Kidney tubule cell (primary cell): ENCODE measurements around the gene PARPBP.
"Not testable (repeated sequence)": the region's sequence is repeated elsewhere in the genome, so short reads cannot be mapped to it uniquely, and the experiment has no call there.

Experiments
- DNase-seq: peaks from one replicate; pipeline ENCODE4 v3.0.0-alpha.2; 2018; ENCODE audit warnings: low spot score

PARPBP gene

DNA sequence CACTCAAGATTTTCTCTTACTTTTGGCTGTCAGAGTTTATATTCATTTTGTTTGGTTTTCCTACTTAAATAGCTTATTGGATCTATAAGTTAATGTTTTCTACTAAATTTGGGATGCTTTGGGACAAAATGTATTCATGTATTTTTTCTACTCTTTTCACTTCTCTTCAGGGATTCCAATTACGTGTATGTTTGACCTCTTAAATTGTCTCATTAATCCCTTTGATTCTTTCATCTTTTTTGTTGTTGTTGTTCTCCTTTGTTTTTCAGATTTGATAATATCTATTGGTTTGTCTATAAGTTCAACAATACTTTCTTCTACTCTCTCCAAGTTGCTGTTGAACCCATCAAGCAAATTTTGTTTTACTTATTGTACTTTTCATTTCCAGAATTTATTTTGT, 43.4 kb downstream of the PARPBP start:
- no peak for DNase-seq

DNA sequence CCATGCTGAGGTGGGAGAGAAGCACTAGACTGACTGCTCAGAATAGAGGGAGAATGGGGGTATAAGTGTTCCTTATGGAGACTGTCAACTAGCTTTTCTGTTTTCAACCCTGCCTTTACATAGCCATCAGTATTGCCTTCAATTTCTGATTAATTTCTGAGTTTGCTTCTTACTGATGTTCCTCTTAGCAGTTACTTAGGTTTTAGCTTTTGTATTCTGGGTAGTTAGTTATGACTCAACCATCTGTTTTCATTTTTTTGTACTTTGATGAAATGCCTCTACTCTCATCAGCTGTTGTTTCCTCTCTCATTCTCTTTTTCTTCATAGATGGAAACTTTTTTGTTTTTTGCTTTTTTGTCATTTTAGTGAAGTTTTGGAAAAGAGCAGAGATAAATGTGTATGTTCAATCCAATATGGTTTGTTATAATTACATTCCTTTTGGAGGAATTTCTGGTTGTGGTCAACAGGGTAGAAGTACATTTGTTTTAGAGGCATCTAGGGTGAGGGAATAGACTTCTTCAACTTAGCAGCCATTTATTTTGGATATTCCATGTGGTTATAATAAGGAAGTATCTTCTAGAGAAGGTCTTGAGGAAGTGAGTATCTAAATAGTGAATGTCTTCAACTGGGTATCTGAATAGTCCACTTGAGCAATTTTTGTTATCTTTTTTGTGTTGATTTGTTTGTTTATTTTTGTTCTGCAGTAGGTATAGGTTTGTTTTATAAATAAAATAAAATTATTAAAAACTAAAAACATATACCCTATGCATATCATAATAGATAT, 48.0 kb downstream of the PARPBP start:
- no peak for DNase-seq

DNA sequence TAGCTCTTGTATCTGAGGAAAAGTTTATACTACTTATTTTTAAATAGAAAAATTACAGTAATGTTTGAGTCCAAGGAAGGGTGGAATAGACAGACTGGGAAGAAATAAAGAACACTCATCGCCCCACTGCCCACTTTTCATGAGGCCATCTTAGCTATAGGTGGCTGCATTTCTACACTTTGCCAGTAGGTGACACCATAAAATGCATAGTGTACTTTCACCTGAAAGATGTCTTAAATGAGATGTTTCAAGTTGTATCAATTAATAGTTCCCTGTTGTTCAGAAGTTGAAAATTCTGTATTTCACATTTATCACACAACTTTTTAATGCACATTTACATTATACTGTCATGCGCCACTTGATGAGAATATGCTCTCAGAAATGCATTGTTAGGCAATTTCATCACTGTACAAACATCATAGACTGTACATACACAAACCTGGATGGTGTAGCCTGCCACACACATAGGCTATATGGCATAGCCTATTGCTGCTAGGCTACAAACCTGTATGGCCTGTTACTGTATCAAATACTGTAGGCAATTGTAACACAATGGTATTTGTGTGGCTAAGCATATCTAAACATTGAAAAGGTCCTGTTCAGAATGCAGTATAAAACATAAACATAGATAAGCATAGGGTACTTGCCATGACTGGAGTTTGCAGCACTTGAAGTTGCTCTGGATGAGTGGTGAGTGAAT, 50.1 kb downstream of the PARPBP start:
- peak; percentile 22 for DNase-seq

DNA sequence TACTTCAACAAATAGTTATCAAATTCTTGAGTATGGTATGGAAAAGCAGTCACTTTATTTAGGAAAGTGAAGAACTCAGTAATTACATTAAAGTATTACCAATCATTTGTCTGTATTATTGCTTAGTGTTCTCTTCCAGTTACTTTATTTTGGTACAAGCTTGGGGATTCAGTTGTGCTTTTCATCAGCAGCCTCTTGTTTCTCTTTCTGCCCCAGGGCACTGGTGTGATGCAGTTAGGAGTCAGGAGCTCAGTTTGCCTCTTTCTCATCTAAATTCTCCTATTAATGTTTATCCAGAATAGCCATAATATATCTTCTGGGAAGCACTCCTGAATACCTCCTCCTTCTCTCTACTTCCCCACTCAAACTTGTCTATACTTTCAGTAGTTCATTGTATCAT, 52.0 kb downstream of the PARPBP start:
- DNase-seq, result peak; percentile 4

DNA sequence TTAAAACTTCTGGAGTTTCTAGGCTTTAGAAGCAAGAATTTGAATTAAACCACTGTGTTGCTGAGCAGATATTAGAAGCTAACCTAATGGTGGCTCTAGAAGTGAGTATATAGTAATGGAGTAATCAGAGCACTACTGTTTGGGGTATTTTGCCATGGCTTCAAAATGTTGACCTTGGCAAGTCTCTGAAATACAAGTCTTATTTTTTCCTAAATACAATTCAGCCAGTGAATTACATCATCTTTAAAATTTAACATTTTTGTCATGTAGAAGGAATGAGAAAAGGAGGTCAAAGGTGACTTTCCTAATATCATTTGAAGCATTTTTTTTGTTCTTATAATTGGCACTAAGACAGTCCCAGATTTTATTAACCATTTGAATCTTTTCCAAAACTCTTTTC, 52.5 kb downstream of the PARPBP start:
- DNase-seq, result peak; percentile 21

DNA sequence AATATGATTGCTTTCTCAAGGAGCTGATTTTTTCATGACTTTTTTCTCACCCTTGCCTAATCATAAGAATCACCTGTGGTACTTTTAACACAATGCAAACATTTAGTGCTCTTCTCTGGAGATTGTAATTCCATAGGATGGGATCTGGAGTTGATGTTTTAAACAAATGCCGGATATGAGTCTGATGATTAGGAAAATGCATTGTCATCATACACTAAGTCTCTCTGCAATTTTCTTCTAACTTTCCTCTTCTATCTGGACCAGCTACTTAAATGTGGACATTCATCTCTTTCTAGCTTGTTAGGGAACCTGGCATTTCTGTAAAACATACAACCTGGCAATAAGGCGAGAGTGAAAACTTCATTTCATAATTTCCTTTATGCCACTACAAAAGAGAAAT, 54.1 kb downstream of the PARPBP start:
- DNase-seq, result no peak

DNA sequence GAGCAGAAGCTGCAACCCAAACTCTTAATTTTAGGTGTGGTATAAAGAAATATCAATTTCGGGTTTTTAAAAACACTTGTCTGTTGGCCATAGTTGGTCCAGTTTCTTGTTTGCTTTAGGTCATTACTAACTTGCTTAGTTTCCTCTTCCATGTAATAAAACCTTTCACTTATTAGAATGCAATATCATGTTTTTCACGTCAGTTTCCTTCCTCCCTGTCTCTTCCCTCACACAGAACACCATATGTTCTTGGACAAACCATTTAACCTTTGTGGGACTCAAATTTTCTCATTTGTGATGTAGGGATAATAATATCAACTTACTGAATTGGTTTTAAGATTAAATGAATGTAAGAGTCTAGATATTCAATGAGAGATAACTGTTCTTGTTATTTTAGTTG, 54.8 kb downstream of the PARPBP start:
- DNase-seq, result no peak

DNA sequence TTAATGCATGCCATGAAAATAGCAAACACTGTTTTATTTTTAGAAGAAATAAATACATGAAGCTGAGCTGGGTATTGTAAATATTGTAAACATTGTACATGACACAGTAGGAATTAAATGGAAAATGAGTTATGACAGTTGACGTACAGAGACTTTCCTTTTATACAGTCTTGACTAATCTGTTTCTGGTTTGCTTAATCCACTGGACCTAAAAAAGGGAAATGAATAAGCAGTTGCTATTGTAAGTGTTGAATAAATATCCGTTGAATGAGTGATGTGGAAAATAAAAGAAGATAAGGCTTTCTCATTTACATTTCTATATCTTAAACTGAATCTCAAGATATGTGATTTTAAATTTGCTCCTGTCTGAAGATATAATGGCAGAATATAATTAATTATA, 62.7 kb downstream of the PARPBP start:
- no peak for DNase-seq

DNA sequence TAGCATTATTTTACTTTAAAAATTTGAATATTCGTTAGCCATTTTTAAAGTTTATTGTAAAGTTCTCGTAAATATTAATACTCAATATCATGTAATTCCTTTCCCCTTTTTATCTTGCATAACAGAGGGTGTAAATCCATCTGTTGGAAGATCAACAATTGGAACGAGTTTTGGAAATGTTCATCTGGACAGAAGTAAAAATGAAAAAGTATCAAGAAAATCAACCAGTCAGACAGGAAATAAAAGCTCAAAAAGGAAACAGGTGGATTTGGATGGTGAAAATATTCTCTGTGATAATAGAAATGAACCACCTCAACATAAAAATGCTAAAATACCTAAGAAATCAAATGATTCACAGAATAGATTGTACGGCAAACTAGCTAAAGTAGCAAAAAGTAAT, 75.8 kb downstream of the PARPBP start:
- DNase-seq, result no peak

DNA sequence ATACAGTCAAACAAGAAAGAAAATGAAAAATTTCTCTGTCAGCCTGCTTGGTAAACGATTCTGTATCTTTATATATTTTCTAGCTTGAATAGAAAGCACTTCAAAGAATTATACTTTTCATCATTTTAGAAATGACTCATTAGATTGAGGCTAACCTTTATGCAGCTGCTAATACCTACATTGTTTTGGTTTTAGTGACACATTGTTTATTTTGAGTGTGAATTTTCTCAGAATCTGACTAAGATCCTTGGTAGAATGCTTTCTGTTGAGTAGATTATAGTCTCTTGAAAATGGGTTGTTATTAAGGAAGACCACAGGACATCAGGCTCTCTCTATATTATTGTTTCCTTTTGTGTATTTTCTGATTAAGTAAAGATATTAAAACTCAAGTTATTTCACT, 77.8 kb downstream of the PARPBP start, which contains the start of gene PMCH:
Gene PMCH, minus strand, starts transcription at position 45 of the 400 bp plus-strand sequence. CDS start 63 bp downstream, outside the sequence.
- DNase-seq, result peak; percentile 54

DNA sequence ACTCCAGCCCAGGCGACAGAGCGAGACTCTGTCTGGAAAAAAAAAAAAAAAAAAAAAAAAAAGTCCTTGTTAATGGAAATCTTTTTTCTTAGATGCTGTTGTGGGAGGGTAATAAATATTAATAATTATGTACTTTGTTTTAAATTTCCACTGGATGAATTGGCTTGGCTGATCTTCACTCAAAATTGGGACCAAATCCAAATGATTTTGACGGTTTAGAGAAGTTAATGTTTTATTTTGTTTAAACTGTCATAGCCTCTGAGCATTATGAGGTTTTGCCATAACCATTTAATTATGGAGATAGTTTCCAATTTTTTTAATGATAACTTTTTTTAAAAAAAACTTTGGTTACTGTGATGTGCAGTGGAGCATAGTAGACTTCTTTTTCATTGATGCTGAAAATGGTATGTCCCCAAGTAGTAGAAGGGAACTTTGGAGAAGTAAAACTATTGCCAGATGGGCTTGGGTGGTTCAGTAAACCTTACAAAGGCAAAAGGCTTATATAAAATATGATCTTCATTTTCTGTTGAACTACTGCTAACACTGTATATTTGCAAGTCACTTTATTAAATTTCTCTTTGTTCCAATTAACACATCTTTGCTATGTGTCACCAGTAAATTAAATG, 81.6 kb downstream of the PARPBP start:
- DNase-seq, result no peak

DNA sequence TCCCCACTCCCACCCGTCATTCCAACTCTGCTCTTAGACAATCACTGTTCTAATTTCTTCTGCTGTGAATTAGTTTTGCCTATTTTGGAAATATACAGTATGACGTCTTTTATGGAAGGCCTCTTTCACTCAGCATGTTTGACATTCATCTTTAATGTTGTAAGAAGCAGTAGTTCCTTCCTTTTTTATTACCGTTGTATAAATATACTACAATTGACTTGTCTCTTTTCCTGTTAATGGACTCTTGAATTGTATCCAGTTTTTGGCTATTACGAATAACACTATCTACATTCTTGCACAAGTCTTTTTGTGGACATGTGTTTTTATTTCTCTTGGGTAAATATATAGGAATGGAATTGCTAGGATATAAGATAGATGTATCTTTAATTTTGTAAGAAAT, 82.6 kb downstream of the PARPBP start:
- no peak for DNase-seq

DNA sequence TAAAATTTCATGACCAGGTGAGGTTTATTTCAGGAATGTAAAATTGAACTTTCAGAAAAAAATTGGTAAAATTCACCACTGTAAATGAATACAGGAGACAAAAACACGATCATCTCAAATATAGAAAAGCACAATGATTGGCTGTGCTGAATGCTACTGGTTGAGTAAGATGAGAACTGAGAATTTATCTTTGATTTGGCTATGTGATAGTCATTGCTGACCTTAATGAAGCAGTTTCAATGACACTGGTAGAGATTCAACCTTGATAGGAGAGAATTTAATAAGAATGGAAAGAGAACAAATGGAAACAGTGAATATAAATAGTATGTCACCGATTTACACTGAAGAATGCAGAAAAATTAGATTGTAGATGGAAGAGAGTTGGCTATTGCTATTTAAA, 84.0 kb downstream of the PARPBP start:
- DNase-seq, result no peak

DNA sequence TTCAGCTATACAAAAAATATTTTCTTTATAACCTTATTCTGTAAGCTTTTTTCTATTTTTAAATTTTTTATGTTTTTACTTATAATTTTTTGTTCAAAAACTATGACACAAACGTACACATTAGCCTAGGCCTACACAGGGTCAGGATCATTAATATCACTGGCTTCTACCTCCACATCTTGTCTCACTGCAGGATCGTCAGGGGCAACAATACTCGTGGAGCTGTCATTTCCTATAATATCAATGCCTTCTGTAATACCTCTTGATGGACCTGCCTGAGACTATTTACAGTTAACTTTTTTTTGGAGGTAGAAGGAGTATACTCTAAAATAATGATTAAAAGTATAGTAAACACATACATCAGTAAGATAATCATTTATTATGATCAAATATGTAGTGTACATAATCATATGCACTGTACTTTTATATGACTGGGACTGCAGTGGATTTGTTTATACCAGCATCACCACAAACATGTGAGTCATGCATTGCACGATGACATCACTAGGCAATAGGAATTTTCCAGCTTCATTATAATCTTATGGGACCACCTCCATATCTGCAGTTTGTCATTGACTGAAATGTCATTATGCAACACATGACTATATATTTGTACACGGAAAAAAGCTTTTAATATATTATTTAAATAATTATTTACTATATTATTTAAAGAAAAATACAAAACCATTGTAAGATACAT, 96.2 kb downstream of the PARPBP start:
- peak; percentile 23 for DNase-seq

DNA sequence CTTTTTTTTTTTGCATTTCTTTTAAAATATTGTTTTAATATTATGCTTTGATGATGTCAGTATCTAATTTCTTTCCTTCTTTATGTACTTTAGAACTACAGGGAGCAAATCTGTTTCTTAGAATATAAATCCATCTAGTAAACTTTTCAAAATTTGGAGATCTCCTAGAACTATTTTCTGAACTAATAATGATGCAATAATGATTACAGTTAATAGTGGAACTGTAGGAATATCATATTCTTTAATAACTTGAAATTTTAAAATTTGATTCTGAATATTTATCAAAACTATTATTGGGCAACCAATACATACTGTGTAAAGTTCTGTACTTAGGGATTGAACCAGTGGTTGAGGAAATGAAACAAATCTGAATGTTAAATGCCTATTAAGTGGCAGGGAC, 100.8 kb downstream of the PARPBP start:
- DNase-seq, result no peak

DNA sequence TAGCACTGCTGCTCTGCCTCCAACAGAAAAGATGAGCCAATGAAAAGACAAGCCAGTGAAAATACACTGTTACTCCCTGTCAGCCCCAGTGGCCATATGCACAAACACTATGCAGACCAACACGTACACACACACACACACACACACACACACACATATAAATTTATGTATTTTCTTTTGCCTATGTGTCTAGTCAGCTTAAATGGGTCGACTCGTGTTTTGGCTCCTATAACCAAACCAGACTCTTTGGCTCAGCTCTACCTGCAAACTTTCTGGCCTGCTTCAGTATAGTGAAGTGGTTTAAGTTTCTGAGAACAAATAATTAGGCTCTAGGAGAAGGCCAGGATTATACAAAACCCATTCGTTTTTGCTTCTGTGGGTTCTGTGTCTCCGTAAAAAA, 108.0 kb downstream of the PARPBP start:
- no peak for DNase-seq

DNA sequence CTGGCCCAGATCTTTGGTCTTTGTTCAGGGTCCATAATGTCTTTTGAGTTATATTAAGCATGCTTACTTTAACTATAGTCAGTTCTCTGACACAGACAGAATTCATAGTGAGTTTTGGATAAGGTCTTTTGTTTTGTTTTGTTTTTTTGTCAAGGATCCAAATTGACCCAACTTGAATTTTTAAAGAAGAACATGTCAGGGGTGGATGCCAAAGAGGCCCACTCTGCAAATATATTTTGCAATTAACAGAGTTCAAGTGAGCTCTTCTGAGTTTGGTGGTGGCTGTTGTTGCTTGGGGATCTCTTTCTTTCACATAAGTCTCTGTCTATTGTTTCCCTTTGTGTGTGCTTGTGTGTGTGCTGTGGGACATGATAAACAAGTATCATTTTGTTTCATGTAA, 112.1 kb downstream of the PARPBP start:
- no peak for DNase-seq

DNA sequence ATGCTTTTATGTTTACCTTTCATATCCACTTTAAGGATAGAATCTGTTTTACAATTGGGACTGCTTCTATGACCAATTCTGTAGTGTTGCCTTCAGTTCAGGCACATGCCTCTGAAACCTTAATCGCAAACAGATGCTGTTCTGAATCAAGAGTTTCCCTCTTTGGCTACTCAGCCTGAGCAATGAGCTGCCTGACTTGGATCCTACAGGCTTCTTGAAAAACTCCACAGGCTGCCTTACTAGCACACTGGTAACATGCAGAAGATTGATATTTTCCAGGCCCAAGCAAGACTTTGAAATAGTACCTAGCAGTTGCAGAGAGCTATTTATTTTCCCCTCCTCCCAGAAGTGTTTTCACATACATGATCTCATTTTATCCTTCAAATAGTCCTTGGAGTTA, 112.5 kb downstream of the PARPBP start:
- DNase-seq, result no peak

DNA sequence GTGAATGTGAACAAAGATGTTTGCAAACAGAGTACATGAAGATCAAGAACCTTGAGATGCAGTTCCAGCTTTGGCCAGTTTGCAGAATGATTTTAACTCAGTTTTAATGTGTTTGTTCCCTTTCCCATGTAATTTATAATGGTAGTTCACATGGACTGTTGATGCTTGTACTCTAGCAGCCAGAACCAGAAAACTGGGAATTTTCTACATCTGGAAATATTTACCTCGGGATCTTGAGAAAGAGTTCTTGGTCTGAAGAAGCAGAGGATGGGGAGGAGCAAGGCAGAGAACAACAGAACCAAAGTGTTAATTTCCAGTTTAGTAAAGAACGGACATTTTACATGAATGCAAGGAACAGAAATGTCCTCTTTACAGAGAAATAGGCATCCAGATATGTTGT, 114.6 kb downstream of the PARPBP start:
- no peak for DNase-seq

DNA sequence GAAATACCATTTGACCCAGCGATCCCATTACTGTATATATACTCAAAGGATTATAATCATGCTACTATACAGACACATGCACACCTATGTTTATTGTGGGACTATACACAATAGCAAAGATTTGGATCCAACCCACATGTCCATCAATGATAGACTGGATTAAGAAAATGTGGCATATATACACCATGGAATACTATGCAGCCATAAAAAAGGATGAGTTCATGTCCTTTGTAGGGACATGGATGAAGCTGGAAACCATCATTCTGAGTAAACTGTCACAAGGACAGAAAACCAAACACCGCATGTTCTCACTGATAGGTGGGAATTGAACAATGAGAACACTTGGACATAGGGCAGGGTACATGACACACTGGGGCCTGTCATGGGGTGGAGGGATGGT, 120.9 kb downstream of the PARPBP start:
- not testable (repeated sequence) for DNase-seq
